ENCODE measurements around the gene STK36.

GRCh38 chr2:218745160-218745558 lies 73.3 kb downstream of the STK36 start:
- TF ChIP-seq FOXP2 (optimal IDR thresholded peaks at IDR 0.05; ENCODE audit: control extremely low read depth, extremely low read length, insufficient read depth) (no peak), EZH2 (IDR thresholded peaks at IDR 0.05) (no peak)
